Hepatic stellate cell (primary cell): ENCODE measurements around the gene SLC35B4.

Experiments used
- DNase-seq: peaks from one replicate; pipeline ENCODE4 v3.0.0; 2011; ENCODE audit warnings: low spot score

Gene SLC35B4

DNA sequence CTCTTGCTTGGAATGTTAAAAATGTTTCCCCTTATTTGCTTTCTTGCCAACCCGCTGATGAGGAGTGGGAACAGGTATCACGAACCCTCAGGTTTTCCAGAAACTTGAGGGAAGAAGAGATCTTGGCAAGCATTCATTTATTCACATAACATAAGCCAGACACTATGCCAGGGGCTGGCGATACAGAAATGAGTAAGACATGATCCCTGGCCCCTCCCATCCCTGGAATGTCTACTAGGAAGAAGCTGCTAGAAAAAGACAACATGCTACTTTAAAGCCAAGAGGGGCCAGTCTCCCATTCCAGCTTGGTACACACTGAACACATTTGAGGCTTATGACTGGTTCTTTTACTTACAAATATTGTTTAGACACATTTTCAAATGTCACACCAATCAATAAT is 26.4 kb downstream of the SLC35B4 start:
- DNase-seq = peak; percentile 11

DNA sequence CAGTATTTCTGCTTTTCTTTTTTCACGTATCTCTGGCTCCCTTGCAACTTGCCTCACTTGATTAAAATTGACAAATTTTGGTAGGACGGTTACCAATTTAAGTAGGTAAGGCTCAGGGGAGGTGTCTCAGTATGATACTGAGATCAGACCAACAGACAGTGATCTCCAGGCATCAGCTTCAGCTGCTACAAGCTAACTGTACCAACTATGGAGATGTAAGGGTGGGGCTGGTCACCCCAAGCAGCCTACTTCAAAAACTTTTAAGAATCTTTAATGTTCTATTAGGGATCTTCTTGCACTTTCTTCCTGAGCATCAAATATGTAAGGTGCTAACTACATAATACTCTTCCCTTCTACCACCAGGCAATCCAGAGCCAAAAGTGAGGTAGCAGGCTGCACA is 26.9 kb downstream of the SLC35B4 start:
- DNase-seq = no peak

DNA sequence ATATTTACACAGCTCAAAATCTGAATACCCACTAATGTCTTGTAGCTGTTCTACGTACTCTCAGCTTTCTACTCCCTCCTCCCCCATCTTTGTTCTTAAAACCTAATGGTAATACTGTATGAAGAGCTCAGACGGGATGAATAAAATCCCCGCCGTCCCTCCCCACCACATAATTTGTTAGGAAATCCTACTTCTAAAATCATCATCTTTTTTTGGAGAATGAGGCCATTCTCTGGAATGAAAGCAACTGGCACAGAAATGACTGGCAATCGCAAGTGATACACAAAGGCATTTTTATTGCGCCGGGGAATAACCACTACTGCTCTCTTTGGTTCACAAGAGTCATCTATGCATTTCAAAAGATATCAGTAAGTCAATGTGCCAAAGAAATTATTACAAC is 27.3 kb downstream of the SLC35B4 start:
- DNase-seq = no peak

DNA sequence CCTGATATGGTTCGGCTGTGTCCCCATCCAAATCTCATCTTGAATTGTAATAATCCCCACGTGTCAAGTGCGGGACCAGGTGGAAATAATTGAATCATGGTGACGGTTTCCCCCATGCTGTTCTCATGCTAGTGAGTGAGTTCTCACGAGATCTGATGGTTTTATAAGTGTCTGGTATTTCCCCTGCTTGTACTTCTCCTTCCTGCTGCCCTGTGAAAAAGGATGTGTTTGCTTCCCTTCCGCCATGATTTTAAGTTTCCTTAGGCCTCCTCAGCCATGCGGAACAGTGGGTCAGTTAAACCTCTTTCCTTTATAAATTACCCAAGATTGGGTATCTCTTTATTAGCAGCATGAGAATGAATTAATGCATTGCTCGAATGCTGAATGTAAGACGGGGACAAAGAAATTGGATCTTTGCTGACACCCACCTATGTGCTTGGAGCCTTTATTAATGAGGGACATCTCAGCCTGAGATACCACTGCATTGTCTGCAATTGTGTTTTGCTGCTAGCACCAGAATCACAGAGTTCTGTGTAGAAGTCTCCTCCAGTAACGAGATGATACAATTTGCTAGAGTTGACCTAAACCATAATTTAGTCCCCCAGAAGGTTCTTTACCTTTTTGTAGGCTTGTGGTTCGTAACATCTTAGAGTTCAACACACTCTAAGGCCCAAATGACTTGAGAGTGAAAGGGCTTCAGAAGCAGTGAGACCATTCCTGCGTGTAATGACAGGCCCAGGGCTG is 28.6 kb downstream of the SLC35B4 start:
- DNase-seq = no peak

DNA sequence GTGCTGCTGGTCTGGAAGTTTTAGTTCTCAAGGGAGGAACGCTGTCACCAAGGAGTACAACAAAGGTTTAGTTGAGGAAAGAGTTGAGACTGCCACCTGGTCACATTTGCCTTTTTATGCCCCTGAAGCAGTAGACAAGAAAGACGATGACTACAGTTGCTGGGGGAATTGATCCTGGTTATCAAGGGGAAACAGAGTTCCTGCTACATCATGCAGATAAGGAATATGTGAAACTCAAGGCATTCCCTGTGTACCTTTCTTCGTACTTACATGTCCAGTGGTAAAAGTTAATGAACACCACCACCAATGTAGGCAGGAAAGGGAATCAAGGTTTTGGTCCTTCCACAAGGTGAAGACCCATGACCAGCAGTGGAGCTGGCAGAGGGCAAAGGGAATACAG is 31.8 kb downstream of the SLC35B4 start:
- no peak for DNase-seq

DNA sequence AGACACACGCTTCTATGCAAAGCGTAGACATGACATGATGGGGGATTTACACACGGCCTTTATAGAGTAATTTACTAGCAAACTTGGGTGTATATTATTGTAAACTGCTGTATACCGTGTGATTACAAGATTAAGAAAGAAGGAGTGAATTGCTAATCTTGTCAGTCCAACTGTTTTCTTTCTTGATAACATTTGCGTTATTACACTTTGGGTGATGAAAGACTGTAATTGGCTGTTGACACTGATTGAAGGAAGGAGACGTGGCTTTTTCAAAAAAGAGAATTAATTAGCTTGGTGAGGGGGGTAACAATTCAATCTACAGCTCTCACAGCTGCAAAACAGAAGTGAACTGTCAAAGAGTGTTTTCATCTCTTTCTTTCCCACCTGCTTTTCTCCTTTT is 32.7 kb downstream of the SLC35B4 start:
- no peak for DNase-seq

DNA sequence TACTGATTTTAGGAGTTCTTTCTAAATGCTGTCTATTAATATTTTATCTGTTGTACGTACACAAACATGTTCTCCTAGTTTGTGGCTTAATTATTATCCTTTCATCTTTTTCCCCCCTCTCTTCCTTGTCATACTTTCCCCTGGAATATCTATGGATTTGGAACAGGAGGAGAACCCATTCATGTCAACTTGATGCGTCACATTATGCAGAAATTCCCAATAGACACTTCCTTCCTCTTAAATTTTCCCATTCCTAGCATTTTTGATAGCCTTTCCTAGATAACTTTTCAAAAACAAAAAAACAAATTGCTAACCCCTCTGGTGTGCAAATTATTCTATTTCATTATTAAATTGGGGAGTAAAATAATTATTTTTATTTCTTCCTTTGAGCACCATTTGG is 36.2 kb downstream of the SLC35B4 start:
- no peak for DNase-seq

DNA sequence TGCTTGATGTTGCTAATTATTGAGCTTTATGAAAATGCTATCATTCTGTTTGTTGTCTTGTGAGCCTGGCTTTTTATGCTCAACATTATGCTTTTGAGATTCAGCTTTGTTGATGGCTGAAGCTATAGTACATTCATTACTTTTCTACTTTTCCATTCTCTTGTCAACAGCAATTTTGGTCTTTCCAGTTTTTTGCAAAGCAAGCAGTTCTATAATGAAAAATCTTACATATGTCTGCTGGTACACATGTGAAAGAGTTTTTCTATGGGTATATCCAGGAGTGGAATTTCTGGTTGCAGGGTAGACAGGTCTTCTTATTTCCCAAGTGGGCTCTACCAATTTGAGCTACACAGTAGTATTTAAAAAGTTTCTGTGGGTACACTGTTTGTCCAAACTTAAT is 36.8 kb downstream of the SLC35B4 start:
- no peak for DNase-seq

DNA sequence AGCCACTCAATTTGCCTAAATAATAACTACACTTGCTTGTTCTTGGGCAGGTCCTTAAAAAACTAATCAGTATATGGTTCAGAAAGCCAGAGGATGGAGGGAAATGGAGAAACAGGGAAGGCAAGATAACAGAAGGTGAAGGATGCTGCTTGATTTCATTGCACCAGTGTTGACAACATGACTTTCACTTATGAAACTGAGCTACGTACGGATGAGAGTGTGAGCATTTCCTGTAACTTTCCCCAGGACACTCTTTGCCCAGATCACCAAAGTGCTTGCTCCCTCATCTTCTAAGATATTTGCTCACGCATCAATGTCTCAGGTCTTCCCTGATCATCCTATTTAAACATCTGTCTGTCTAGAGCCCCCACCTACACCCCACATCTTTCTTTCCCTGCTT is 37.4 kb downstream of the SLC35B4 start:
- no peak for DNase-seq

DNA sequence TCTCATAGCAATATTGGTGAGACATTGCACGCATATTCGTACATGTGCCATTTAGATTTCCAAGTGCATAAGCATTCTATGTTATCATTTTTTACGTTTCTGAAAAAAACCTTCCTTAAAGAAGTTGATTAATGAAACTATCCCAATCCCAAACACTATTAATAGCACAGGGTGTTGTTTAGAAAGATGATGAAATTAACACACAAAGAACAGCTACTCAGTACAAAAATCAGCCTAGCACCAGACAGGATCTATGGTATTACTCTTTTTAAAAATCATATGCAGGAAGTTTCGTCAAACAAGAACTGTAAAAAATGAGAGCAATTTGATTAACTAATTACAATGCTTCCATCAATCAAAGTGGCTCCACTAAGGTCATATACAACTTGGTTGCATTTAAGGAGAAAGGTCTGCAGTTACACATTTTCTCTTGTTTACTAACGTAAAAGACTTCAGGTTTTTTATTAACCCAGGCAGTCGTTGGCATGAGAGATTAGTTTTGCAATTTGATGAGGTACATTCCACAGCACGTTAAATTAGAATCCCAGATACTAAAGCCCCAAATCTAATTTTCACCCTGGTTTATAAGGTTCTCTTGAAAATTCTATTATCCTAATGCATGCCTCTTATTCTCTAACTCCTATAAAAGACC is 38.1 kb downstream of the SLC35B4 start:
- no peak for DNase-seq

DNA sequence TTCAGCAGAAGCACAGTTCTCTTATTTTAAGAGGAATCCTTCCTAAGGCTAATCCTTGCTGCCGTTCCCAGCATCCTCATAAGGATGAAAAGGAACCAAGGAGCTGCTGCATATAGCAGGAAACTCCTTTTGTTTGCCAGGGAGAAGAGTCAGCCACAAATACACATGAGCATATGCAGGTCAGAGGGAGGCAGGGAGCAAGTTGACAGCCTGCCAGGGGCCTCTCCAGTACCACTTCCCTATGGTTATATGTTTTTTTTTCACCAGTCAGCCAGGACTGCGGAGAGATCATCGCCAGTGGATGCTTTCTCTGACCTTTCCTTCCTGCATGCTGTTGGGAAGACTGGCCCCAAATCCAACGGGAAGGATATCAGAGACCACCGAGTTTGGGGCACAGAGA is 39.8 kb downstream of the SLC35B4 start:
- no peak for DNase-seq

DNA sequence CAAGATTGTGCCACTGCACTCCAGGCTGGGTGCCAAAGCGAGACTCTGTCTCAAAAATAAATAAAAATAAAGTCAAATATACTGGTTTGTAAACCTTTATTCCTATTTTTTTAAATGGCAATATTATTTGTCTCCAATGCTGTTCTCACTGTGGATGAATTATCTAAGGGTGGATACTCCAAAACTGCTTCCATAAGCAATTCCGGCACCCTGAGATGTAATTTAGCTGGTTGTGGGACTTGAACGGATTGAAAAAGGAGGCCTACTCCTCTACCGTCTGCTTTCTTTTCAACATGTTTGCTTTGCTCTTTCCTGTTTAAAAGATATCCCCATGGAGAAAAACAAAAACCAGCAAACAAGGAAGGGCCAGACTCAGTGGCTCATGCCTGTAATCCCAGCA is 54.4 kb downstream of the SLC35B4 start:
- no peak for DNase-seq

DNA sequence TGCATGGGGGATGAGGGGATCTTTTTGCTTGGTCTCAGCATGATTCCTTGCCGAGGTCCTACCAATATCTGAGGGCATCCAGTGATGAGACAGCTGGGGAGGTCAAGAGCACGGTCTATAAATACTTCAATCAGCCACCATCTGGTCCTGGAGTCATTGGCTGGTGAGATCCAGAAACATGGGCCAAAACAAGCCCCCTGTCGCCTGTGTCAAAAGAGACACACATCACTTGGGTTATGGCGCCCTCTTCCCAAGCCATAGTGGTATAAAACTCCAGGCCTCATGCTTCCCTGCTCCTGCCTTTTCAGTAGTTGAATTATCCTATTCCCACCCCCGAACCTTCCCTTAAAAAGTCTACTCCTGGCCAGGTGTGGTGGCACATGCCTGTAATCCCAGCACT is 60.9 kb downstream of the SLC35B4 start:
- DNase-seq = no peak

DNA sequence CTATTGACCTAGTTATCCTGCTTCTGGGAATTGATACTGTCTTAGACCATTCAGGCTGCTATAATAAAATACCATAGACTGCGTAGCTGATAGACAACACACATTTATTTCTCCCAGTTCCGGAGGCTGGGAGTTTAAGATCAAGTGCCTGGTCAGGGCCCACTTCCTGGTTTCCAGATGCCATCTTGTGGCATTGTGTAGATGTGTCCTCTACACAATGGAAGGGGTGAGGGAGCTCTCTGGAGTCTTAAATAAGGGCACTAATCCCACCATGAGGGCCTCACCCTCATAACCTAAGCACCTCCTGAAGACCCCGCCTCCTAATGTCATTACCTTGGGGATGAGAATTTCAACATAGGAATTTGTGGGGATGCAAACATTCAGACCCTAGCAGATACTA is 62.4 kb downstream of the SLC35B4 start:
- no peak for DNase-seq

DNA sequence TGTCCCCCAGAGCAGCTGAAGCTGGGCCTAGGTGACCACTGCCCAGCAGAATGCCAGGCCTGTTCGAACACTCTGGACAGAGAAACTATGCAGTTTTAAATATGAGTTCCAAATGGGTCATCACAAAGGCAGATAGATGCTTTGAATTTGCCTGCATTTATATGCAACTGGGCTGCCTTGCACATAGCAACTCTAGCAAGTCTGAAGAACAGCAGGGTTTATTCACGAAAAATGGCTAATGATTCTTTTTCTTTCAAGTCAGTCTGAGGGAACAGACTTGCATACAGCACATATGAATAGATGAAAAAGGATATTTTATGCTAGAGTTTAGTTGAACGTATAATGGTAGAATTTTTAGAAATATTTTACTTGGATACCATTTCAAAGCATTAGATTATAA is 68.5 kb downstream of the SLC35B4 start:
- no peak for DNase-seq

DNA sequence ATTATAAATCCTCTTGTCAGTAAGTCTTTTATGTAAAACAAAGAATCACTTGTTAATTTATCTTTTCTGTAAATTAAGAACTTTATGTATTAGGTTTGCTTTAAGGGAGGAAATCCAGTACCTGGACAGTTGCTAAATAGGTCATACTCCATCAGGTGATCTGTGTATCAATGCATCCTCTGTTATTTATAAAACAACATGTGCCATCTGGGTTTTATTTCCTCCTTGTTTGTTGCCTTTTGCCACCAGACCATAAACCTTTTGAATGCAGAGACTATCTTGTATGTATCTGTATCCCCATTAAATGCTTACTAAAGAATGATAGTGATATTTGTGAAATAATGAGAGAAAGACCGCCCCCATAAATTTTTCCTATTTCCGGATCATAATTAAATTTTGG is 70.0 kb downstream of the SLC35B4 start:
- DNase-seq = no peak

DNA sequence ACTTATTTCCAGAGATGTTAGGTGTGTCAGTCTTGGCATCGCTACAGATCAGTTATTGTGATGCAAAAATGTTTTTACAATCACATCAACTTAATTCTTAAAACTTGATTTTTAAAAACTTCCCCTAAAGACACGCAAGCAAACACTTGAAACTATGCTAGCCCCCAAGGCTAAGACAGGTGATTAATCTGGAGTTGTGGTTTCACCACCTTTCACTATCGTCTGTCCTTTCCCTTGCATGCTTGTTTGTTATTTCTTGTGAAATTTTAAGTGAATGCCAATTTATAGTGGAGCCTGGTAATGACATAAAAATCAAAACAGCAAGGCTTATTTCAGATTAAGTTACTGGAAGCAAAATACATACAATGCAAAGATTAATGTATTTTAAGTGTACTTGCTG is 70.4 kb downstream of the SLC35B4 start:
- no peak for DNase-seq

DNA sequence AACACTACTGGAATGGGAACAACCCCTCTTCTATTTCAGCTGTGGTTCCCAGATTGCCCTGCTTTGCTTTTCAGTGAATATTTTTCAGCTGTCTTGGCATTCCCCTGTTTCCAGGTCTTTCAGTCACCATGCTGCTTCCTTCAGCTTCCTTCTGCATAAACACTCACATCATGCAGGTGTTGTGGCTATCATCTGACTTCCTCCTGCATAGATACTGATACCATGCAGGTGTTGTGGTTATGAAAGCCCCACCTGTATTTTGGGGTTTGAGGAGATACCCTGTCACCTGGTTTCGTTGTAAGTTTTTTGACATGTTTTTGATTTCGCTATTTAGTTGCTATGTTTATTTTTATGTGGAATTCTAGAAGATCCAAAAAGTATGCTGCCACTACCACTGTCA is 71.5 kb downstream of the SLC35B4 start:
- no peak for DNase-seq
